ENCODE measurements around the gene LENG9.

GRCh38 chr19:54475706-54476105 lies 12.1 kb upstream of the LENG9 start:
- no peak for TF ChIP-seq POLR2A (IDR thresholded peaks at IDR 0.05)
- no peak for TF ChIP-seq EP300 (IDR thresholded peaks at IDR 0.05)
- TF ChIP-seq, protein P1, sequence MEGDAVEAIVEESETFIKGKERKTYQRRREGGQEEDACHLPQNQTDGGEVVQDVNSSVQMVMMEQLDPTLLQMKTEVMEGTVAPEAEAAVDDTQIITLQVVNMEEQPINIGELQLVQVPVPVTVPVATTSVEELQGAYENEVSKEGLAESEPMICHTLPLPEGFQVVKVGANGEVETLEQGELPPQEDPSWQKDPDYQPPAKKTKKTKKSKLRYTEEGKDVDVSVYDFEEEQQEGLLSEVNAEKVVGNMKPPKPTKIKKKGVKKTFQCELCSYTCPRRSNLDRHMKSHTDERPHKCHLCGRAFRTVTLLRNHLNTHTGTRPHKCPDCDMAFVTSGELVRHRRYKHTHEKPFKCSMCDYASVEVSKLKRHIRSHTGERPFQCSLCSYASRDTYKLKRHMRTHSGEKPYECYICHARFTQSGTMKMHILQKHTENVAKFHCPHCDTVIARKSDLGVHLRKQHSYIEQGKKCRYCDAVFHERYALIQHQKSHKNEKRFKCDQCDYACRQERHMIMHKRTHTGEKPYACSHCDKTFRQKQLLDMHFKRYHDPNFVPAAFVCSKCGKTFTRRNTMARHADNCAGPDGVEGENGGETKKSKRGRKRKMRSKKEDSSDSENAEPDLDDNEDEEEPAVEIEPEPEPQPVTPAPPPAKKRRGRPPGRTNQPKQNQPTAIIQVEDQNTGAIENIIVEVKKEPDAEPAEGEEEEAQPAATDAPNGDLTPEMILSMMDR (IDR thresholded peaks at IDR 0.05): no peak
- TF ChIP-seq POLR2AphosphoS5 (IDR thresholded peaks at IDR 0.05): no peak

Data from gastroesophageal sphincter (tissue), 3 donors.